Thymus (tissue), 14 donors: ENCODE results near the gene TUBA1A. TPM values are rescaled to one million over a fixed set of nuclear protein-coding genes. Genes with fewer than 3 reads are reported as not detected.

ENCODE experiments used
- DNase-seq, 9 donors: peaks; one replicate each; pipeline ENCODE4 v3.0.0-alpha.2; 2013; ENCODE audit warnings: low spot score in 9 of 9, low read depth in 6 of 9, missing footprints in 1 of 9
- H3K27ac ChIP-seq, 2 donors: one replicate each; pipeline ENCODE4 v1.5.1; 2013; ENCODE audit warnings: control low read depth in 1 of 2, low read depth in 1 of 2, low read length in 1 of 2, mild to moderate bottlenecking in 1 of 2, moderate library complexity in 1 of 2
- H3K27me3 ChIP-seq, 2 donors: one replicate each; pipeline ENCODE4 v1.5.1; 2013; ENCODE audit warnings: low read length in 1 of 2; ENCODE audit not compliant: control insufficient read depth in 2 of 2, insufficient read depth in 1 of 2
- H3K36me3 ChIP-seq, 2 donors: one replicate each; pipeline ENCODE4 v1.5.1; 2013; ENCODE audit warnings: low read length in 1 of 2, mild to moderate bottlenecking in 1 of 2, moderate library complexity in 1 of 2; ENCODE audit not compliant: control insufficient read depth in 2 of 2, insufficient read depth in 2 of 2
- H3K4me1 ChIP-seq, 2 donors: one replicate each; pipeline ENCODE4 v1.5.1; 2013; ENCODE audit warnings: low read length in 2 of 2; ENCODE audit not compliant: control insufficient read depth in 2 of 2, insufficient read depth in 2 of 2
- H3K4me3 ChIP-seq, 2 donors: one replicate each; pipeline ENCODE4 v1.5.1; 2013; ENCODE audit warnings: low read length in 2 of 2, control low read depth in 1 of 2, mild to moderate bottlenecking in 1 of 2
- H3K9me3 ChIP-seq, 2 donors: one replicate each; pipeline ENCODE4 v1.5.1; 2013; ENCODE audit warnings: low read length in 1 of 2, mild to moderate bottlenecking in 1 of 2; ENCODE audit not compliant: control insufficient read depth in 2 of 2, insufficient read depth in 1 of 2
- WGBS: extraction: QIAGEN DNeasy Blood & Tissue Kit; methylation state at CpG from one replicate; pipeline ENCODE4 v1.1.7; 2013; 5-methylcytosine and 5-hydroxymethylcytosine counted together
- long read RNA-seq, 10 donors: transcript quantifications; one replicate each; lab custom pipeline, GENCODE V29; 2026
- polyA plus RNA-seq: library from polyadenylated mRNA; stranded (reverse); fragments of 200-250 nt; gene quantifications from one replicate; pipeline ENCODE4 v1.2.3, GENCODE V29; 2013
- total RNA-seq: library from RNA; stranded (reverse); fragments of 120-200 nt; gene quantifications from one replicate; pipeline ENCODE4 v1.2.4, GENCODE V29; 2013
- donor health status: healthy.

The TUBA1A gene
- 276 TPM for total RNA-seq
- polyA plus RNA-seq: 111 TPM
- long read RNA-seq, donor 1, transcript TUBA1A-202 (4 exons, 1,915 nt): major isoform, 30 of 32 reads
- long read RNA-seq, donor 1, partial matches to known transcripts: 0 of 32 reads
- long read RNA-seq, donor 1, other reads (novel, unspliced or antisense): 0 of 32 reads
- long read RNA-seq, donor 2: 0 reads
- long read RNA-seq, donor 3, transcript TUBA1A-206 (2 exons, 696 nt): minor isoform, 6 of 305 reads
- long read RNA-seq, donor 3, transcript TUBA1A-202 (4 exons, 1,915 nt): major isoform, 264 of 305 reads
- long read RNA-seq, donor 3, transcript TUBA1A-207 (3 exons, 1,384 nt): minor isoform, 21 of 305 reads
- long read RNA-seq, donor 3, partial matches to known transcripts: 0 of 305 reads
- long read RNA-seq, donor 3, other reads (novel, unspliced or antisense): 5 of 305 reads
- long read RNA-seq, donor 4, transcript TUBA1A-202 (4 exons, 1,915 nt): major isoform, 51 of 58 reads
- long read RNA-seq, donor 4, partial matches to known transcripts: 0 of 58 reads
- long read RNA-seq, donor 4, other reads (novel, unspliced or antisense): 0 of 58 reads
- long read RNA-seq, donor 5, transcript TUBA1A-206 (2 exons, 696 nt): minor isoform, 6 of 324 reads
- long read RNA-seq, donor 5, transcript TUBA1A-202 (4 exons, 1,915 nt): major isoform, 296 of 324 reads
- long read RNA-seq, donor 5, transcript TUBA1A-207 (3 exons, 1,384 nt): minor isoform, 14 of 324 reads
- long read RNA-seq, donor 5, partial matches to known transcripts: 0 of 324 reads
- long read RNA-seq, donor 5, other reads (novel, unspliced or antisense): 0 of 324 reads
- long read RNA-seq, donor 6, transcript TUBA1A-202 (4 exons, 1,915 nt): major isoform, 103 of 117 reads
- long read RNA-seq, donor 6, transcript TUBA1A-207 (3 exons, 1,384 nt): minor isoform, 8 of 117 reads
- long read RNA-seq, donor 6, partial matches to known transcripts: 0 of 117 reads
- long read RNA-seq, donor 6, other reads (novel, unspliced or antisense): 0 of 117 reads
- long read RNA-seq, donor 7, transcript TUBA1A-202 (4 exons, 1,915 nt): major isoform, 147 of 228 reads
- long read RNA-seq, donor 7, transcript TUBA1A-207 (3 exons, 1,384 nt): minor isoform, 10 of 228 reads
- long read RNA-seq, donor 7, partial matches to known transcripts: 65 of 228 reads
- long read RNA-seq, donor 7, other reads (novel, unspliced or antisense): 0 of 228 reads
- long read RNA-seq, donor 8, transcript TUBA1A-202 (4 exons, 1,915 nt): major isoform, 79 of 94 reads
- long read RNA-seq, donor 8, partial matches to known transcripts: 0 of 94 reads
- long read RNA-seq, donor 8, other reads (novel, unspliced or antisense): 5 of 94 reads
- long read RNA-seq, donor 9, transcript TUBA1A-207 (3 exons, 1,384 nt): minor isoform, 5 of 159 reads
- long read RNA-seq, donor 9, transcript TUBA1A-202 (4 exons, 1,915 nt): major isoform, 148 of 159 reads
- long read RNA-seq, donor 9, partial matches to known transcripts: 0 of 159 reads
- long read RNA-seq, donor 9, other reads (novel, unspliced or antisense): 0 of 159 reads
- long read RNA-seq, donor 10, transcript TUBA1A-207 (3 exons, 1,384 nt): minor isoform, 8 of 148 reads
- long read RNA-seq, donor 10, transcript TUBA1A-202 (4 exons, 1,915 nt): major isoform, 135 of 148 reads
- long read RNA-seq, donor 10, partial matches to known transcripts: 0 of 148 reads
- long read RNA-seq, donor 10, other reads (novel, unspliced or antisense): 0 of 148 reads

- peak; percentile 94 to 100 (median 98) for DNase-seq
- H3K4me1 ChIP-seq: peaks cover 4 to 12% of the 10 kb centered on the region in 2 donors
- H3K27me3 ChIP-seq: no peaks in the 10 kb centered on the region
- under 1% methylated on average over 26 of the region's 26 CpGs for WGBS
- peaks cover 21 to 28% of the 10 kb centered on the region in 2 donors for H3K36me3 ChIP-seq
- peak within 1 kb of the TSS; percentile 98 to 99 for H3K27ac ChIP-seq
- peak within 1 kb of the TSS; percentile 72 to 96 for H3K4me3 ChIP-seq
- H3K9me3 ChIP-seq: no peaks in the 10 kb centered on the region
Observed at GRCh38 chr12:49188916-49189367, at the start of gene TUBA1A. Gene TUBA1A (minus strand): TSS chr12:49189080. CDS start chr12:49188979, 101 bp downstream.

GRCh38 chr12:49236423-49236822, 47.5 kb upstream of the TUBA1A start:
- Histone ChIP-seq H3K9me3 (no peaks in the 10 kb centered on the region), H3K4me3 (no peak overlapping the region), H3K36me3 (no peaks in the 10 kb centered on the region), H3K4me1 (peaks cover 6 to 20% of the 10 kb centered on the region in 2 donors), H3K27ac (no peak overlapping the region), H3K27me3 (peaks cover 3 to 9% of the 10 kb centered on the region in 2 donors)
- DNase-seq: no peak
- WGBS: 98% methylated on average over 1 of the region's 1 CpG

- Histone ChIP-seq H3K27ac (peak overlapping the region; percentile 74 to 85), H3K4me1 (peaks cover 6 to 20% of the 10 kb centered on the region in 2 donors), H3K4me3 (peak overlapping the region; percentile 11 to 71), H3K9me3 (no peaks in the 10 kb centered on the region), H3K27me3 (peaks cover 3 to 9% of the 10 kb centered on the region in 2 donors), H3K36me3 (no peaks in the 10 kb centered on the region)
- WGBS: 22% methylated on average over 19 of the region's 19 CpGs
- DNase-seq: peak in 6 of 9 donors; percentile 7 to 55 (median 24)
Observed at GRCh38 chr12:49233842-49234526, 45.1 kb upstream of the TUBA1A start.

GRCh38 chr12:49232940-49233841, 44.3 kb upstream of the TUBA1A start:
- 65% methylated on average over 25 of the region's 25 CpGs for WGBS
- Histone ChIP-seq H3K27ac (peak overlapping the region; percentile 31 to 74), H3K4me3 (peak overlapping the region; percentile 11 to 71), H3K9me3 (no peaks in the 10 kb centered on the region), H3K4me1 (peaks cover 6 to 20% of the 10 kb centered on the region in 2 donors), H3K27me3 (peaks cover 3 to 7% of the 10 kb centered on the region in 2 donors), H3K36me3 (no peaks in the 10 kb centered on the region)
- no peak for DNase-seq

- no peak for DNase-seq
- no peak overlapping the region for H3K4me3 ChIP-seq
- no peaks in the 10 kb centered on the region for H3K36me3 ChIP-seq
- peaks cover 3 to 7% of the 10 kb centered on the region in 2 donors for H3K27me3 ChIP-seq
- peaks cover 6 to 20% of the 10 kb centered on the region in 2 donors for H3K4me1 ChIP-seq
- 94% methylated on average over 9 of the region's 9 CpGs for WGBS
- H3K9me3 ChIP-seq: no peaks in the 10 kb centered on the region
- H3K27ac ChIP-seq: peak overlapping the region in 1 of 2 donors; percentile 17
Observed at GRCh38 chr12:49231878-49232655, 43.2 kb upstream of the TUBA1A start.

- Histone ChIP-seq H3K4me1 (peaks cover 6 to 20% of the 10 kb centered on the region in 2 donors), H3K27ac (peak overlapping the region in 1 of 2 donors; percentile 18), H3K4me3 (no peak overlapping the region), H3K27me3 (peaks cover 3 to 7% of the 10 kb centered on the region in 2 donors), H3K36me3 (no peaks in the 10 kb centered on the region), H3K9me3 (no peaks in the 10 kb centered on the region)
- no peak for DNase-seq
- WGBS: 94% methylated on average over 3 of the region's 3 CpGs
Observed at GRCh38 chr12:49230805-49231194, 41.9 kb upstream of the TUBA1A start.
